ENCODE measurements around the gene PCDHA11.

DNA sequence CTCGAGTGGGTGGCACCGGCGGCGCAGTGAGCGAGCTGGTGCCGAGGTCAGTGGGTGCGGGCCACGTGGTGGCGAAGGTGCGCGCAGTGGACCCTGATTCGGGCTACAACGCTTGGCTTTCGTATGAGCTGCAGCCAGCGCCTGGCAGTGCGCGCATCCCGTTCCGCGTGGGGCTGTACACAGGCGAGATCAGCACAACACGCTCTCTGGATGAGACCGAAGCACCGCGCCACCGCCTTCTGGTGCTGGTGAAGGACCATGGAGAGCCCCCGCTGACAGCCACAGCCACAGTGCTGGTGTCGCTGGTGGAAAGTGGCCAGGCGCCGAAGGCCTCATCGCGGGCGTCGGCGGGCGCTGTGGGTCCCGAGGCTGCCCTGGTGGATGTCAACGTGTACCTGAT, 45.3 kb upstream of the PCDHA11 start:
- TF ChIP-seq ELF4 (IDR thresholded peaks at IDR 0.05) (no peak), ARNT (IDR thresholded peaks at IDR 0.05) (no peak)
